ENCODE results near the gene IDH3G.

The IDH3G gene

GRCh38 chrX:153829549-153829798 lies 35.3 kb upstream of the IDH3G start:
- TF ChIP-seq, protein P1, sequence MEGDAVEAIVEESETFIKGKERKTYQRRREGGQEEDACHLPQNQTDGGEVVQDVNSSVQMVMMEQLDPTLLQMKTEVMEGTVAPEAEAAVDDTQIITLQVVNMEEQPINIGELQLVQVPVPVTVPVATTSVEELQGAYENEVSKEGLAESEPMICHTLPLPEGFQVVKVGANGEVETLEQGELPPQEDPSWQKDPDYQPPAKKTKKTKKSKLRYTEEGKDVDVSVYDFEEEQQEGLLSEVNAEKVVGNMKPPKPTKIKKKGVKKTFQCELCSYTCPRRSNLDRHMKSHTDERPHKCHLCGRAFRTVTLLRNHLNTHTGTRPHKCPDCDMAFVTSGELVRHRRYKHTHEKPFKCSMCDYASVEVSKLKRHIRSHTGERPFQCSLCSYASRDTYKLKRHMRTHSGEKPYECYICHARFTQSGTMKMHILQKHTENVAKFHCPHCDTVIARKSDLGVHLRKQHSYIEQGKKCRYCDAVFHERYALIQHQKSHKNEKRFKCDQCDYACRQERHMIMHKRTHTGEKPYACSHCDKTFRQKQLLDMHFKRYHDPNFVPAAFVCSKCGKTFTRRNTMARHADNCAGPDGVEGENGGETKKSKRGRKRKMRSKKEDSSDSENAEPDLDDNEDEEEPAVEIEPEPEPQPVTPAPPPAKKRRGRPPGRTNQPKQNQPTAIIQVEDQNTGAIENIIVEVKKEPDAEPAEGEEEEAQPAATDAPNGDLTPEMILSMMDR (IDR thresholded peaks at IDR 0.05; ENCODE audit: low read length, missing control alignments), result no peak
- no peak overlapping the region for H3K4me3 ChIP-seq (replicated peaks; ENCODE audit: low read depth, low read length)
- DNase-seq (ENCODE audit: low read depth), result no peak

DNA sequence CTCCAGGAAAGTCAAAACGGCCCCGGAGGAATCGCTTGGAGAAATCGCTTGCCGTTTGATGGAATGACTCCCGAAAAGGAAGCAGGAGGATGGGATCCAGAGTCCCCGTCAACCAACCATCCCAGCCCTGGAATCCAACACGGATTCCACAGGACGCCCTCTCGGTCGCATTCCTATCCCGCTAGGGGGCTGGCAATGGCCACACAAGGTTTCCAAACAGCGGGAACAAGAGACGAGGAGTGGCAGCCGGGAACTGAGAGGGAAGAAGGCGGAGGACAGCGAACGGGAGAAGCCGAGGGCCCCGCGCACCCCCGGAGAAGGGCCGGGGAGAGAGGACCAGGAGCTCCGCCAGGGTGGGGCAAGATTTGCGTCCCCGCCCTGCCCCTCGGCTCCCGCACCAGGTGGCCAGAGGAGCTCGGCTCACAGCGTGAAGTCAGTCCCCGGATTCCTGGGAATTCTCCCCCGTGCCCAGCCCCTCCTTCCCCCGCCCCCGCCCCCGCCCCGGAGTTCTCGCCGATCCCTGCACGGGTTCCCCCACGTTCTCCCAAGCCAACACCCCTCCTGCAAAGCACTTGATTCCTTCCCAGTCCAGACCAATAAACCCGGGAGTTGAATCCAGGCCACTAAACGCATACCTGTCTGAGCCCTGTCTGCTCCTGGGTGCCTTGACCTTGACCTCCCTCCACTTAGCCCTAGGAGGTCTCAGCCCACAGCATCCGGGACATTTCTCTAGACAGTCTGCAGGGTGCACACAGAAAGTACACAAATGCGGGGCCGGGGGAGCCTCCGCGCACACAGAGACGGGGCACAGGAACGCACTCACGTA lies 34.8 kb upstream of the IDH3G start:
- TF ChIP-seq, protein P1 (IDR thresholded peaks at IDR 0.05; ENCODE audit: low read length, missing control alignments), result no peak
- no peak overlapping the region for H3K4me3 ChIP-seq (replicated peaks; ENCODE audit: low read depth, low read length)
- no peak for DNase-seq (ENCODE audit: low read depth)

DNA sequence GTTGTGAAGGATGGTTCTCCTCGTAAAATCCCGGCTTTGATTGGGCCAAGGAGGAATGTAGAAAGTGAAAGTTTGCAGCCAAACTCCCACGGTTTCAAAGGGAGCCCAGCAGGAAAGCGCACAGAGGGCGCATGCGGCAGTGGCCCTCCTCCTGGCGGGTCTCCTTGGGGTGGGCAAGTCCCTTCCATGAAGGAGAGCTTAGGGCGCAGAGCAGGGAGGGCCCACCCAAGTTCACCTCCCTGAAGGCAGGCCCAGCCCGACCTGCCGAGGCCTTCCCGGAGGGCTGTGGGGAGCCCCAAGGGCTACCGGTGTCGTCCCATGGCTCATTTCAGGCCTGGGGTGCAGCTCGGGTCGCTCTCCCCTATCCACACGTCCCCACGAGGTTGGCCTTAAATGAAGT lies 34.1 kb upstream of the IDH3G start:
- TF ChIP-seq, protein P1 (IDR thresholded peaks at IDR 0.05; ENCODE audit: low read length, missing control alignments), result no peak
- H3K4me3 ChIP-seq (replicated peaks; ENCODE audit: low read depth, low read length), result no peak overlapping the region
- DNase-seq (ENCODE audit: low read depth), result no peak

- no peak overlapping the region for H3K4me3 ChIP-seq (replicated peaks; ENCODE audit: low read depth, low read length)
- DNase-seq (ENCODE audit: low read depth), result no peak
- TF ChIP-seq, protein P1 (IDR thresholded peaks at IDR 0.05; ENCODE audit: low read length, missing control alignments), result no peak
These were observed 33.7 kb upstream of the IDH3G start for GRCh38 chrX:153827903-153828302.

DNA sequence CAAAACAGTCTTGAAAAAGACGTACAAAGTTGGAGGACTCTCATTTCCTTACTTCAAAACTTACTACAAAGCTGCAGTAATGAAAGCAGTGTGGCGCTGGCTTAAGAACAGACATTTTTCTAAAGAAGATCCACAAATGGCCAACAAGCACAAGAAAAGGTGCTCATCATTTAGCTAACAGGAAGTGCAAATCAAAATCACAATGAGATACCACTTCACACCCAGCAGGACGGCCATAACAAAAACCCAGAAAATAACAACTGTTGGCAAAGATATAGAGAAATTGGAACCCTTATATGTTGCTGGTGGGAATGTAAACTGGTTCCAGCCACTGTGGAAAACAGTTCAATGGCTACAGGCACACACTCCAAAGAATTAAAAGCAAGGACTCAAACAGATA lies 32.8 kb upstream of the IDH3G start:
- DNase-seq (ENCODE audit: low read depth), result no peak
- no peak overlapping the region for H3K4me3 ChIP-seq (replicated peaks; ENCODE audit: low read depth, low read length)
- TF ChIP-seq, protein P1 (IDR thresholded peaks at IDR 0.05; ENCODE audit: low read length, missing control alignments), result no peak

GRCh38 chrX:153825042-153825441 lies 30.9 kb upstream of the IDH3G start:
- TF ChIP-seq, protein P1 (IDR thresholded peaks at IDR 0.05; ENCODE audit: low read length, missing control alignments), result no peak
- no peak overlapping the region for H3K4me3 ChIP-seq (replicated peaks; ENCODE audit: low read depth, low read length)
- DNase-seq (ENCODE audit: low read depth), result no peak

DNA sequence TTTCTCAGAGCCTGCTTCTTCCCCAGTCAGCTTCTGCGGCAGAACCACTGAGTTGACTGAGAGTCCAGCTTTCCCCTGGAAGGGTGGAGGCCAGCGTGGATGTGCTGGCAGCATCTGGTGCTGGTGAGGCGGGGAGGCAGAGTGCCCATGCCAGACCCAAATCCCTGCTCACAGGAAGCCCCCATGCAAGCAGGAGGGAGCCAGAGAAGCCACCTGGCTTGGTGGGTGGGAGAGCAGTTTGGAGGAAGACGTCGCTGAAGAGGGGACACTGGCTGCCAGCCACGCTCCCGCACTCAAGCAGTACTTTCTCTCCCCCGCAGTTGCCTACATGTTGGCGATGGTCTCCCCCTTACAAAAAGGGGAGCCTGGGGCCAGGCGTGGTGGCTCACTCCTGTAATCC lies 30.2 kb upstream of the IDH3G start:
- TF ChIP-seq, protein P1 (IDR thresholded peaks at IDR 0.05; ENCODE audit: low read length, missing control alignments), result no peak
- H3K4me3 ChIP-seq (replicated peaks; ENCODE audit: low read depth, low read length), result no peak overlapping the region
- no peak for DNase-seq (ENCODE audit: low read depth)
